Right kidney (tissue), 1 donor: ENCODE measurements around the gene TP53I13.

ENCODE experiments used
- DNase-seq: peaks from one replicate; pipeline ENCODE4 v3.0.0-alpha.2; 2016

TP53I13 gene

GRCh38 chr17:29566473-29567303 is 1.8 kb upstream of the TP53I13 start, which contains the start of gene ABHD15:
Gene ABHD15, minus strand, starts transcription at chr17:29567037. Its CDS starts 71 bp downstream, at chr17:29566966.
- DNase-seq = peak; percentile 88

GRCh38 chr17:29567304-29567553 is 1.3 kb upstream of the TP53I13 start:
- DNase-seq = peak; percentile 70

- DNase-seq = peak; percentile 91
Observed at GRCh38 chr17:29567554-29568330, 759 bp upstream of the TP53I13 start.

GRCh38 chr17:29569245-29569950 is 897 bp downstream of the TP53I13 start:
- no peak for DNase-seq

GRCh38 chr17:29570521-29570920 is 2.0 kb downstream of the TP53I13 start:
- DNase-seq = no peak

GRCh38 chr17:29571486-29571882 is 3.0 kb downstream of the TP53I13 start:
- DNase-seq = no peak

- no peak for DNase-seq
Observed at GRCh38 chr17:29571883-29572681, 3.6 kb downstream of the TP53I13 start.

GRCh38 chr17:29572691-29573557 is 4.4 kb downstream of the TP53I13 start:
- DNase-seq = peak; percentile 73

GRCh38 chr17:29573558-29573869 is 5.0 kb downstream of the TP53I13 start:
- no peak for DNase-seq

GRCh38 chr17:29573871-29574731 is 5.6 kb downstream of the TP53I13 start:
- no peak for DNase-seq

GRCh38 chr17:29574732-29575510 is 6.4 kb downstream of the TP53I13 start:
- DNase-seq = no peak

GRCh38 chr17:29575511-29576213 is 7.2 kb downstream of the TP53I13 start:
- no peak for DNase-seq

- DNase-seq = no peak
Observed at GRCh38 chr17:29576214-29577000, 7.9 kb downstream of the TP53I13 start.

- no peak for DNase-seq
Observed at GRCh38 chr17:29577001-29577370, 8.5 kb downstream of the TP53I13 start.

GRCh38 chr17:29577385-29578211 is 9.1 kb downstream of the TP53I13 start:
- DNase-seq = no peak

GRCh38 chr17:29578626-29579485 is 10.4 kb downstream of the TP53I13 start:
- no peak for DNase-seq
